Liver (tissue), 3 donors: ENCODE measurements around the gene GPR150.

Experiments
- CTCF ChIP-seq: fragments of 150-350 bp; IDR thresholded peaks from 2 replicates; pipeline ENCODE4 v1.5.1; 2017; ENCODE audit warnings: improper control_type of control experiment, low read depth, low read length; ENCODE audit not compliant: missing input control
- EGR1 ChIP-seq, 2 donors: IDR thresholded peaks; 2 replicates each; pipeline ENCODE4 v1.6.1; 2016 to 2018; ENCODE audit warnings: antibody characterized with exemption in 2 of 2, low read depth in 2 of 2
- JUND ChIP-seq, 2 donors: IDR thresholded peaks; 2 replicates each; pipeline ENCODE4 v1.6.1; 2016; ENCODE audit warnings: antibody characterized with exemption in 2 of 2
- TAF1 ChIP-seq: conservative IDR thresholded peaks from 2 replicates; pipeline ENCODE4 v1.6.1; 2016; ENCODE audit warnings: antibody characterized with exemption, mild to moderate bottlenecking
- TF ChIP-seq, protein P1 (sequence below): IDR thresholded peaks from 2 replicates; pipeline ENCODE4 v1.6.1; 2016; ENCODE audit warnings: antibody characterized with exemption
- TF ChIP-seq, protein P2 (sequence below): IDR thresholded peaks from 2 replicates; pipeline ENCODE4 v1.6.1; 2016; ENCODE audit warnings: antibody characterized with exemption, mild to moderate bottlenecking
- donor health status: healthy.
- donor health status: healthy.

DNA sequence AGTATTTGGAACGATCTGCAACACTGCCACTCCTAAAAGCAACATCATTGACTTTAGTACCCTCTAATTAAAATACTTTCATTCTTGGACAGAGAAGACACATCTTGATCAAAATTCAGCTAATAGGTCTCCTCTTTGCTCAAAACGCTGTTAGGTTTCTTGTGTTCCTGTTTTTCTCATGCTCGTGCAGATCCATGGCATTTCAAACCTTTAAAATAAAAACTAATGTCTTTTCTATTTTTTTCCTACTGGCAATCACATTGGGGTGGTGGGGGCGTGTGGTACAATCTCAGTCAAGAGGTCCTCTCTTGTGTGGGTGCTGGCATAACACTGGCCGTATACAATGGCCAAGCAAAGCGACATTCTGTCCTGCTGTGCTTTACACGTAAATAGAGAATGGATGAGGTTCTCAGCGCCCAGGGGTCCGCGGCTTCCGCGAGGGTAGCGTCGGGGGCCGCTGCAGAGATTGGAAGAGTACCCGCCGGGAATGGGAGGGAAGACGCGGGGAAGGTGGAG lies 315 bp upstream of the GPR150 start:
- TF ChIP-seq EGR1 (IDR thresholded peaks at IDR 0.05; ENCODE audit: low read depth in 2 of 2) (no peak), CTCF (no peak), JUND (IDR thresholded peaks at IDR 0.05) (no peak), TAF1 (no peak)
- TF ChIP-seq, protein P1, sequence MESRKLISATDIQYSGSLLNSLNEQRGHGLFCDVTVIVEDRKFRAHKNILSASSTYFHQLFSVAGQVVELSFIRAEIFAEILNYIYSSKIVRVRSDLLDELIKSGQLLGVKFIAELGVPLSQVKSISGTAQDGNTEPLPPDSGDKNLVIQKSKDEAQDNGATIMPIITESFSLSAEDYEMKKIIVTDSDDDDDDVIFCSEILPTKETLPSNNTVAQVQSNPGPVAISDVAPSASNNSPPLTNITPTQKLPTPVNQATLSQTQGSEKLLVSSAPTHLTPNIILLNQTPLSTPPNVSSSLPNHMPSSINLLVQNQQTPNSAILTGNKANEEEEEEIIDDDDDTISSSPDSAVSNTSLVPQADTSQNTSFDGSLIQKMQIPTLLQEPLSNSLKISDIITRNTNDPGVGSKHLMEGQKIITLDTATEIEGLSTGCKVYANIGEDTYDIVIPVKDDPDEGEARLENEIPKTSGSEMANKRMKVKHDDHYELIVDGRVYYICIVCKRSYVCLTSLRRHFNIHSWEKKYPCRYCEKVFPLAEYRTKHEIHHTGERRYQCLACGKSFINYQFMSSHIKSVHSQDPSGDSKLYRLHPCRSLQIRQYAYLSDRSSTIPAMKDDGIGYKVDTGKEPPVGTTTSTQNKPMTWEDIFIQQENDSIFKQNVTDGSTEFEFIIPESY: no peak
- TF ChIP-seq, protein P2, sequence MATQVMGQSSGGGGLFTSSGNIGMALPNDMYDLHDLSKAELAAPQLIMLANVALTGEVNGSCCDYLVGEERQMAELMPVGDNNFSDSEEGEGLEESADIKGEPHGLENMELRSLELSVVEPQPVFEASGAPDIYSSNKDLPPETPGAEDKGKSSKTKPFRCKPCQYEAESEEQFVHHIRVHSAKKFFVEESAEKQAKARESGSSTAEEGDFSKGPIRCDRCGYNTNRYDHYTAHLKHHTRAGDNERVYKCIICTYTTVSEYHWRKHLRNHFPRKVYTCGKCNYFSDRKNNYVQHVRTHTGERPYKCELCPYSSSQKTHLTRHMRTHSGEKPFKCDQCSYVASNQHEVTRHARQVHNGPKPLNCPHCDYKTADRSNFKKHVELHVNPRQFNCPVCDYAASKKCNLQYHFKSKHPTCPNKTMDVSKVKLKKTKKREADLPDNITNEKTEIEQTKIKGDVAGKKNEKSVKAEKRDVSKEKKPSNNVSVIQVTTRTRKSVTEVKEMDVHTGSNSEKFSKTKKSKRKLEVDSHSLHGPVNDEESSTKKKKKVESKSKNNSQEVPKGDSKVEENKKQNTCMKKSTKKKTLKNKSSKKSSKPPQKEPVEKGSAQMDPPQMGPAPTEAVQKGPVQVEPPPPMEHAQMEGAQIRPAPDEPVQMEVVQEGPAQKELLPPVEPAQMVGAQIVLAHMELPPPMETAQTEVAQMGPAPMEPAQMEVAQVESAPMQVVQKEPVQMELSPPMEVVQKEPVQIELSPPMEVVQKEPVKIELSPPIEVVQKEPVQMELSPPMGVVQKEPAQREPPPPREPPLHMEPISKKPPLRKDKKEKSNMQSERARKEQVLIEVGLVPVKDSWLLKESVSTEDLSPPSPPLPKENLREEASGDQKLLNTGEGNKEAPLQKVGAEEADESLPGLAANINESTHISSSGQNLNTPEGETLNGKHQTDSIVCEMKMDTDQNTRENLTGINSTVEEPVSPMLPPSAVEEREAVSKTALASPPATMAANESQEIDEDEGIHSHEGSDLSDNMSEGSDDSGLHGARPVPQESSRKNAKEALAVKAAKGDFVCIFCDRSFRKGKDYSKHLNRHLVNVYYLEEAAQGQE: no peak
